Measurements from ENCODE around the gene TEX22.

Gene TEX22

DNA sequence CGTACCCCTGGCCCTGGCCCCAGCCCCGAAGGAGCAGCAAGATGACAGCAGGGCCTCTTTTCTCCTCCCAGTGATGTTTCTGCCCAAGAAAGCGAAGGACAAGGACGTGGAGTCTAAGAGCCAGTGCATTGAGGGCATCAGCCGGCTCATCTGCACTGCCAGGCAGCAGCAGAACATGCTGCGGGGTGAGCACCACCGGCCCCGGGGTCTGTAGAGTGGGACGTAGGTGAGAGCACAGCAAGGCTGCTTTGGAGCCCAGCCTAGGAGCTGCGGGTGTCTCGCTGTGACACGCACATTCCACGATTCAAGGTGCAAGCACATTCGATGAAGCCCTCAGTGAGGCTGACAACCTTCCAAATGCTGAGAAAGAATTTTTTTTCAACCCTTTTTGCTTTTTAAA, 5.2 kb upstream of the TEX22 start:
- H3K27ac ChIP-seq (ENCODE audit: extremely low read depth, low read depth, low read length): no peak overlapping the region
- H3K9me3 ChIP-seq (ENCODE audit: control insufficient read depth, insufficient read depth, low read depth, low read length): no peaks in the 10 kb centered on the region
- no peak overlapping the region for H3K4me3 ChIP-seq (ENCODE audit: low read depth, low read length)
- TF ChIP-seq, protein P1, sequence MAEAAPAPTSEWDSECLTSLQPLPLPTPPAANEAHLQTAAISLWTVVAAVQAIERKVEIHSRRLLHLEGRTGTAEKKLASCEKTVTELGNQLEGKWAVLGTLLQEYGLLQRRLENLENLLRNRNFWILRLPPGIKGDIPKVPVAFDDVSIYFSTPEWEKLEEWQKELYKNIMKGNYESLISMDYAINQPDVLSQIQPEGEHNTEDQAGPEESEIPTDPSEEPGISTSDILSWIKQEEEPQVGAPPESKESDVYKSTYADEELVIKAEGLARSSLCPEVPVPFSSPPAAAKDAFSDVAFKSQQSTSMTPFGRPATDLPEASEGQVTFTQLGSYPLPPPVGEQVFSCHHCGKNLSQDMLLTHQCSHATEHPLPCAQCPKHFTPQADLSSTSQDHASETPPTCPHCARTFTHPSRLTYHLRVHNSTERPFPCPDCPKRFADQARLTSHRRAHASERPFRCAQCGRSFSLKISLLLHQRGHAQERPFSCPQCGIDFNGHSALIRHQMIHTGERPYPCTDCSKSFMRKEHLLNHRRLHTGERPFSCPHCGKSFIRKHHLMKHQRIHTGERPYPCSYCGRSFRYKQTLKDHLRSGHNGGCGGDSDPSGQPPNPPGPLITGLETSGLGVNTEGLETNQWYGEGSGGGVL (tag by site-specific recombination; IDR thresholded peaks at IDR 0.05): no peak
- H3K4me1 ChIP-seq (ENCODE audit: control insufficient read depth, insufficient read depth, low read length): no peaks in the 10 kb centered on the region
- no peaks in the 10 kb centered on the region for H3K36me3 ChIP-seq (ENCODE audit: control insufficient read depth in 2 of 2, insufficient read depth in 1 of 2, low read length in 2 of 2)
- ChIA-PET CTCF (no interaction called here), POLR2A (no interaction called here)

DNA sequence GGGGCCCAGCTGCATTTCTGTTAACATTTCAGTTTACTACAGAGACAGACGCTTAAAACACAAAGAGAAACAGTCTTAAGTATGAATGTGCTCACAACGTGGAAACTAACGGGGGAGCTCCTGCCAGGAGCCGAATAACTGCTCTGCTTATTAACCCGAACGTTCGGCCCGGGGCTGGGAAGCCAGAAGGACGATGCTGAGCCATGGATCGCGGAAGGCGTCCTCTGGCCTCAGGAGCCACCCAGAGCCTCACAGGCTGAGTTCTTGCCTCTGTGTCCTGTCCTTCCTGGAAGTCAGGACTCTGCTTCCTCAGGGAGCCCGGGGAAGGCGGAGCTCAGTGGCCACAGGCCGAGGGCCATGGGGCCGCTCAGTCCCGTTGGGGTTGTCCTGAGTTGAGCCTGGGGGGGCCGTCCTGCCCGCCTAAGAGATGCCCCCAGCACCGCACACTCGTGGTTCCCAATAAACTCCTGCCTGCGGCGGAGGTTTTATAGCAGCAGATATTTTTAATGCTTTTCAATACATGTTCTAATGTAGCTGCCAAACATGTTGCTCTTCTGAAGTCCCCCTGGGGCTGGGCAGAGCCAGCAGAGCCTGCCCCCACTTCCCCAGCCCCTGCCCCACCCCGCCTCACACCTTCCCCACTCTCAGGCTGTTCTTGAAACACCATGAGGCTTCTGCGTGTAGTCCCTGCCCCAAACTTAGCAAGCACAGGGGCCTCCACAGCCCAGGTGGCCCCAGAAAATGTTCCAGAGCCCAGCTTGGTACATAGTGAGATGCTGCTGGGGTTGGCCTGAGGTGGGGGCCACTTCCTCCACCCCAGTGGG, 3.4 kb upstream of the TEX22 start:
- POLR2A ChIA-PET: no interaction called here
- TF ChIP-seq ZBTB17 (tag by site-specific recombination; IDR thresholded peaks at IDR 0.05) (peak; percentile 51; the same call in 1 of the 2 replicates), ZFP3 (tag by site-specific recombination; IDR thresholded peaks at IDR 0.05; ENCODE audit: low read depth) (no peak)
- Histone ChIP-seq H3K36me3 (ENCODE audit: control insufficient read depth in 2 of 2, insufficient read depth in 1 of 2, low read length in 2 of 2) (peaks cover 0 to 7% of the 10 kb centered on the region in 2 experiments; a peak in 1 of 3 replicates), H3K4me1 (ENCODE audit: control insufficient read depth, insufficient read depth, low read length) (no peaks in the 10 kb centered on the region), H3K4me3 (ENCODE audit: low read depth, low read length) (no peak overlapping the region), H3K9me3 (ENCODE audit: control insufficient read depth, insufficient read depth, low read depth, low read length) (no peaks in the 10 kb centered on the region), H3K27ac (ENCODE audit: extremely low read depth, low read depth, low read length) (no peak overlapping the region)
- CTCF ChIA-PET: interaction anchor here (0.5 kb wide), 1 partner anchor 23 kb away, joined by 4 read pairs; no protein-coding TSS in a partner anchor

DNA sequence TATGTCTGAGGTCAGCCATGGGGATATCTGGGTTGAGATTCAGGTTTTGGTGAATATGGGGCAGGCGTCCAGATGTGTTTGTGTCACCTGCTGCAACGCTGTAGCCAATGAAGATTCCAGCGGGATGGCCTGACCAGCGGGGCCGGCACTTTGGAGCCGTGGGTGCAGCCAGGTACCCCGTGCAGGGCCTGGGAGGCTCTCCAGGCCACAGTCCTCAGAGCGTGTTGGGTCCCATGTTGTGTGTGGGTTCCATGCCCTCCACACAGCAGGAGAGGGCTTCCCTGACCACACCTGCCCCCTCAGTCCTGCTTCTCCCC, 2.8 kb upstream of the TEX22 start:
- no peak overlapping the region for H3K27ac ChIP-seq (ENCODE audit: extremely low read depth, low read depth, low read length)
- H3K4me1 ChIP-seq (ENCODE audit: control insufficient read depth, insufficient read depth, low read length): no peaks in the 10 kb centered on the region
- no peaks in the 10 kb centered on the region for H3K9me3 ChIP-seq (ENCODE audit: control insufficient read depth, insufficient read depth, low read depth, low read length)
- no peak overlapping the region for H3K4me3 ChIP-seq (ENCODE audit: low read depth, low read length)
- H3K36me3 ChIP-seq (ENCODE audit: control insufficient read depth in 2 of 2, insufficient read depth in 1 of 2, low read length in 2 of 2): peaks cover 0 to 13% of the 10 kb centered on the region in 2 experiments; a peak in 2 of 3 replicates
- CTCF ChIA-PET: no interaction called here
- POLR2A ChIA-PET: no interaction called here
- TF ChIP-seq ZNF132 (tag by site-specific recombination; IDR thresholded peaks at IDR 0.05; ENCODE audit: borderline replicate concordance) (no peak), ZNF558 (tag by site-specific recombination; IDR thresholded peaks at IDR 0.05) (no peak), ZNF292 (tag by site-specific recombination; IDR thresholded peaks at IDR 0.05; ENCODE audit: borderline replicate concordance, low read depth) (no peak), ZNF121 (tag by site-specific recombination; IDR thresholded peaks at IDR 0.05) (no peak), GLI2 (tag by site-specific recombination; IDR thresholded peaks at IDR 0.05; ENCODE audit: borderline replicate concordance, low read depth) (no peak), ZNF211 (tag by site-specific recombination; IDR thresholded peaks at IDR 0.05; ENCODE audit: low read depth) (no peak), ZIC2 (tag by site-specific recombination; IDR thresholded peaks at IDR 0.05) (0 out of 2 replicates have a peak, but pooled peaks have one; percentile 12)
- TF ChIP-seq, protein P2, sequence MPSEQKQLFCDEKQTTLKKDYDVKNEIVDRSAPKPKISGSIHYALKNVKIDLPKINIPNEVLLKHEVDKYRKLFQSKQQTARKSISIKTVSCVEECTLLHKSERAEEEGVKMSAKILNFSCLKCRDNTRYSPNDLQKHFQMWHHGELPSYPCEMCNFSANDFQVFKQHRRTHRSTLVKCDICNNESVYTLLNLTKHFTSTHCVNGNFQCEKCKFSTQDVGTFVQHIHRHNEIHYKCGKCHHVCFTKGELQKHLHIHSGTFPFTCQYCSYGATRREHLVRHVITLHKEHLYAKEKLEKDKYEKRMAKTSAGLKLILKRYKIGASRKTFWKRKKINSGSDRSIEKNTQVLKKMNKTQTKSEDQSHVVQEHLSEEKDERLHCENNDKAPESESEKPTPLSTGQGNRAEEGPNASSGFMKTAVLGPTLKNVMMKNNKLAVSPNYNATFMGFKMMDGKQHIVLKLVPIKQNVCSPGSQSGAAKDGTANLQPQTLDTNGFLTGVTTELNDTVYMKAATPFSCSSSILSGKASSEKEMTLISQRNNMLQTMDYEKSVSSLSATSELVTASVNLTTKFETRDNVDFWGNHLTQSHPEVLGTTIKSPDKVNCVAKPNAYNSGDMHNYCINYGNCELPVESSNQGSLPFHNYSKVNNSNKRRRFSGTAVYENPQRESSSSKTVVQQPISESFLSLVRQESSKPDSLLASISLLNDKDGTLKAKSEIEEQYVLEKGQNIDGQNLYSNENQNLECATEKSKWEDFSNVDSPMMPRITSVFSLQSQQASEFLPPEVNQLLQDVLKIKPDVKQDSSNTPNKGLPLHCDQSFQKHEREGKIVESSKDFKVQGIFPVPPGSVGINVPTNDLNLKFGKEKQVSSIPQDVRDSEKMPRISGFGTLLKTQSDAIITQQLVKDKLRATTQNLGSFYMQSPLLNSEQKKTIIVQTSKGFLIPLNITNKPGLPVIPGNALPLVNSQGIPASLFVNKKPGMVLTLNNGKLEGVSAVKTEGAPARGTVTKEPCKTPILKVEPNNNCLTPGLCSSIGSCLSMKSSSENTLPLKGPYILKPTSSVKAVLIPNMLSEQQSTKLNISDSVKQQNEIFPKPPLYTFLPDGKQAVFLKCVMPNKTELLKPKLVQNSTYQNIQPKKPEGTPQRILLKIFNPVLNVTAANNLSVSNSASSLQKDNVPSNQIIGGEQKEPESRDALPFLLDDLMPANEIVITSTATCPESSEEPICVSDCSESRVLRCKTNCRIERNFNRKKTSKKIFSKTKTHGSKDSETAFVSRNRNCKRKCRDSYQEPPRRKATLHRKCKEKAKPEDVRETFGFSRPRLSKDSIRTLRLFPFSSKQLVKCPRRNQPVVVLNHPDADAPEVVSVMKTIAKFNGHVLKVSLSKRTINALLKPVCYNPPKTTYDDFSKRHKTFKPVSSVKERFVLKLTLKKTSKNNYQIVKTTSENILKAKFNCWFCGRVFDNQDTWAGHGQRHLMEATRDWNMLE (tag by site-specific recombination; conservative IDR thresholded peaks at IDR 0.05; ENCODE audit: low read depth): no peak
